A549 (cell line): ENCODE measurements around the gene CYP3A4.
"Not testable (repeated sequence)": the region's sequence is repeated elsewhere in the genome, so short reads cannot be mapped to it uniquely, and the experiment has no call there.

Experiments
- CBX8 ChIP-seq: fragments of 200-600 bp; sonication (generic); IDR thresholded peaks from 2 replicates; pipeline ENCODE4 v1.6.1; 2016
- CEBPB ChIP-seq, 2 experiments: fragments of >200 bp in 1 of 2; sonication (Bioruptor Twin) in 1 of 2; formaldehyde crosslinking in 1 of 2; IDR thresholded peaks; 2 replicates each; pipeline ENCODE4 v1.6.1; 2012 to 2016
- CTCF ChIP-seq: fragments of >200 bp; sonication (Bioruptor Twin); formaldehyde crosslinking; IDR thresholded peaks from 3 replicates; pipeline ENCODE4 v1.5.1; 2016
- EP300 ChIP-seq, 2 experiments: fragments of >200 bp; sonication (Bioruptor Twin); formaldehyde crosslinking; IDR thresholded peaks; 2 replicates in 1 of 2; 3 replicates in 1 of 2; pipeline ENCODE4 v1.6.1; 2016 to 2017
- FOXS1 ChIP-seq: fragments of 250-450 bp; sonication (Bioruptor Pico); IDR thresholded peaks from 2 replicates; pipeline ENCODE4 v1.5.0; 2020; ENCODE audit warnings: mild to moderate bottlenecking, moderate library complexity
- HMGXB4 ChIP-seq: fragments of 250-450 bp; sonication (Bioruptor Pico); IDR thresholded peaks from 2 replicates; pipeline ENCODE4 v1.5.0; 2021; ENCODE audit warnings: mild to moderate bottlenecking, moderate library complexity, borderline replicate concordance
- KDM5A ChIP-seq: fragments of 200-600 bp; sonication (generic); IDR thresholded peaks from 2 replicates; pipeline ENCODE4 v1.6.1; 2016; ENCODE audit warnings: antibody characterized with exemption, mild to moderate bottlenecking
- MAX ChIP-seq: IDR thresholded peaks from 2 replicates; pipeline ENCODE4 v1.6.1; 2012
- MAZ ChIP-seq: fragments of 150-350 bp; IDR thresholded peaks from 2 replicates; pipeline ENCODE4 v1.6.1; 2014; ENCODE audit warnings: antibody characterized with exemption, low read depth, low read length, borderline replicate concordance
- NR3C1 ChIP-seq: fragments of >200 bp; sonication (Bioruptor Twin); formaldehyde crosslinking; IDR thresholded peaks from 3 replicates; pipeline ENCODE4 v1.6.1; 2017
- POLR2AphosphoS2 ChIP-seq: conservative IDR thresholded peaks from 2 replicates; pipeline ENCODE4 v1.6.1; 2012; ENCODE audit warnings: low read length, improper control_type of control experiment, inconsistent platforms
- TP53 ChIP-seq: fragments of 250-450 bp; sonication (Bioruptor Pico); IDR thresholded peaks from 2 replicates; pipeline ENCODE4 v1.5.0; 2021; ENCODE audit warnings: mild to moderate bottlenecking, moderate library complexity

- TF ChIP-seq CTCF; KDM5A; MAZ; EP300 (IDR thresholded peaks at IDR 0.05); FOXS1; NR3C1; CBX8; HMGXB4 (CRISPR knock-in tag); MAX; POLR2AphosphoS2; CEBPB (IDR thresholded peaks at IDR 0.05); TP53 (CRISPR knock-in tag): not testable (repeated sequence)
These were observed 1.7 kb upstream of the CYP3A4 start for GRCh38 chr7:99785654-99786053.
